ENCODE measurements around the gene TNFRSF9.

TNFRSF9 gene

GRCh38 chr1:7916501-7916830 lies 24.2 kb downstream of the TNFRSF9 start:
- DNase-seq: peak in 2 of 3 donors; percentile 28 to 48

- peak in 2 of 3 donors; percentile 55 to 60 for DNase-seq
These were observed 24.7 kb downstream of the TNFRSF9 start for GRCh38 chr1:7915826-7916500.

GRCh38 chr1:7912743-7913557 lies 27.7 kb downstream of the TNFRSF9 start:
- peak in 1 of 3 donors; percentile 51 for DNase-seq

- no peak for DNase-seq
These were observed 28.5 kb downstream of the TNFRSF9 start for GRCh38 chr1:7912145-7912544.

GRCh38 chr1:7905262-7905661 lies 35.4 kb downstream of the TNFRSF9 start:
- DNase-seq: no peak

GRCh38 chr1:7902478-7903085 lies 38.1 kb downstream of the TNFRSF9 start:
- DNase-seq: peak; percentile 80 to 85 (median 81)

GRCh38 chr1:7899741-7900140 lies 40.9 kb downstream of the TNFRSF9 start:
- DNase-seq: peak in 2 of 3 donors; percentile 26 to 36

GRCh38 chr1:7898962-7899361 lies 41.7 kb downstream of the TNFRSF9 start:
- DNase-seq: no peak

- DNase-seq: no peak
These were observed 43.6 kb downstream of the TNFRSF9 start for GRCh38 chr1:7896994-7897393.

- no peak for DNase-seq
These were observed 47.0 kb downstream of the TNFRSF9 start for GRCh38 chr1:7893529-7894180.

- DNase-seq: no peak
These were observed 48.8 kb downstream of the TNFRSF9 start for GRCh38 chr1:7891804-7892203.

GRCh38 chr1:7890853-7891252 lies 49.8 kb downstream of the TNFRSF9 start:
- DNase-seq: no peak

GRCh38 chr1:7888248-7889081 lies 52.2 kb downstream of the TNFRSF9 start:
- no peak for DNase-seq

GRCh38 chr1:7886405-7886745 lies 54.3 kb downstream of the TNFRSF9 start:
- peak; percentile 56 to 78 (median 60) for DNase-seq

GRCh38 chr1:7885513-7886404 lies 54.9 kb downstream of the TNFRSF9 start:
- DNase-seq: peak in 2 of 3 donors; percentile 22 to 45

- DNase-seq: no peak
These were observed 55.9 kb downstream of the TNFRSF9 start for GRCh38 chr1:7884757-7885156.

GRCh38 chr1:7879228-7879627 lies 61.4 kb downstream of the TNFRSF9 start:
- no peak for DNase-seq

- DNase-seq: no peak
These were observed 62.6 kb downstream of the TNFRSF9 start for GRCh38 chr1:7878027-7878426.

GRCh38 chr1:7873801-7874795 lies 66.5 kb downstream of the TNFRSF9 start:
- DNase-seq: no peak

GRCh38 chr1:7871136-7871535 lies 69.5 kb downstream of the TNFRSF9 start:
- DNase-seq: no peak
